Neural cell (in vitro differentiated cells): ENCODE measurements around the gene PDLIM5.

Source experiments
- EP300 ChIP-seq: fragments of 450-650 bp; conservative IDR thresholded peaks from 2 replicates; pipeline ENCODE4 v1.6.1; 2014; ENCODE audit warnings: antibody characterized with exemption, mild to moderate bottlenecking, moderate library complexity; ENCODE audit not compliant: poor library complexity, severe bottlenecking
- EZH2 ChIP-seq: fragments of 200-600, 300-800 bp; shearing (Covaris generic), sonication (generic); IDR thresholded peaks from 2 replicates; pipeline ENCODE4 v1.6.1; 2014; ENCODE audit warnings: antibody characterized with exemption, low read length, borderline replicate concordance, mild to moderate bottlenecking; ENCODE audit not compliant: insufficient read depth, poor library complexity, severe bottlenecking
- MXI1 ChIP-seq: fragments of 450-650 bp; conservative IDR thresholded peaks from 2 replicates; pipeline ENCODE4 v1.6.1; 2014; ENCODE audit warnings: antibody characterized with exemption, mild to moderate bottlenecking; ENCODE audit not compliant: poor library complexity, severe bottlenecking
- POLR2AphosphoS5 ChIP-seq: IDR thresholded peaks from 2 replicates; pipeline ENCODE4 v1.6.1; 2012
- RAD21 ChIP-seq: fragments of 450-650 bp; conservative IDR thresholded peaks from 2 replicates; pipeline ENCODE4 v1.6.1; 2014; ENCODE audit warnings: antibody characterized with exemption, mild to moderate bottlenecking, moderate library complexity
- SMC3 ChIP-seq: fragments of 450-650 bp; conservative IDR thresholded peaks from 2 replicates; pipeline ENCODE4 v1.6.1; 2014; ENCODE audit warnings: antibody characterized with exemption, mild to moderate bottlenecking, moderate library complexity; ENCODE audit not compliant: poor library complexity
- TAF1 ChIP-seq: IDR thresholded peaks from 2 replicates; pipeline ENCODE4 v1.6.1; 2012; ENCODE audit warnings: low read depth
- TF ChIP-seq, protein P1 (sequence below): fragments of 450-650 bp; IDR thresholded peaks from 2 replicates; pipeline ENCODE4 v1.5.1; 2014; ENCODE audit warnings: antibody characterized with exemption, mild to moderate bottlenecking, moderate library complexity; ENCODE audit not compliant: poor library complexity, severe bottlenecking
- TF ChIP-seq, protein P2 (sequence below): IDR thresholded peaks from 2 replicates; pipeline ENCODE4 v1.6.1; 2012; ENCODE audit warnings: borderline replicate concordance

DNA sequence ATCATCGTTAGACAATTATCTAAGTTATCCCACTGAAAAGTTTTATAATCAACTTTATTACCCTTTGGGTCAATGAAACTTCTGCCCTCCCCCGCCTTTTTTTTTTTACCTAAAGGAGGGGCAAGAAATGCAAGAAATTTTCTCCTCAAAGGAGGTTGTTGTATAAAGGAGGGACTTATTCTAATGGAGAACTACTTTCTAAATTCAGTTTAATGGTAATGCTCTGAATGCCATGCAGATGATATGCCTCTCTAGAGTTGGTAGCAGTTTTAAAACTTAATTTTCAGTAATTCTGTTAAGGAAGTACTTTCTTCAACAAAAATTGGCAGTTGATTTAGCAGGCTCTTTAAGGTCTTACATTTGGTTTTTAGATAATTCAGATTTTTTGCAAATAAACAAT, 23.3 kb downstream of the PDLIM5 start:
- no peak for TF ChIP-seq EZH2
- TF ChIP-seq, protein P1, sequence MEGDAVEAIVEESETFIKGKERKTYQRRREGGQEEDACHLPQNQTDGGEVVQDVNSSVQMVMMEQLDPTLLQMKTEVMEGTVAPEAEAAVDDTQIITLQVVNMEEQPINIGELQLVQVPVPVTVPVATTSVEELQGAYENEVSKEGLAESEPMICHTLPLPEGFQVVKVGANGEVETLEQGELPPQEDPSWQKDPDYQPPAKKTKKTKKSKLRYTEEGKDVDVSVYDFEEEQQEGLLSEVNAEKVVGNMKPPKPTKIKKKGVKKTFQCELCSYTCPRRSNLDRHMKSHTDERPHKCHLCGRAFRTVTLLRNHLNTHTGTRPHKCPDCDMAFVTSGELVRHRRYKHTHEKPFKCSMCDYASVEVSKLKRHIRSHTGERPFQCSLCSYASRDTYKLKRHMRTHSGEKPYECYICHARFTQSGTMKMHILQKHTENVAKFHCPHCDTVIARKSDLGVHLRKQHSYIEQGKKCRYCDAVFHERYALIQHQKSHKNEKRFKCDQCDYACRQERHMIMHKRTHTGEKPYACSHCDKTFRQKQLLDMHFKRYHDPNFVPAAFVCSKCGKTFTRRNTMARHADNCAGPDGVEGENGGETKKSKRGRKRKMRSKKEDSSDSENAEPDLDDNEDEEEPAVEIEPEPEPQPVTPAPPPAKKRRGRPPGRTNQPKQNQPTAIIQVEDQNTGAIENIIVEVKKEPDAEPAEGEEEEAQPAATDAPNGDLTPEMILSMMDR = no peak
- no peak for TF ChIP-seq SMC3
- TF ChIP-seq, protein P2, sequence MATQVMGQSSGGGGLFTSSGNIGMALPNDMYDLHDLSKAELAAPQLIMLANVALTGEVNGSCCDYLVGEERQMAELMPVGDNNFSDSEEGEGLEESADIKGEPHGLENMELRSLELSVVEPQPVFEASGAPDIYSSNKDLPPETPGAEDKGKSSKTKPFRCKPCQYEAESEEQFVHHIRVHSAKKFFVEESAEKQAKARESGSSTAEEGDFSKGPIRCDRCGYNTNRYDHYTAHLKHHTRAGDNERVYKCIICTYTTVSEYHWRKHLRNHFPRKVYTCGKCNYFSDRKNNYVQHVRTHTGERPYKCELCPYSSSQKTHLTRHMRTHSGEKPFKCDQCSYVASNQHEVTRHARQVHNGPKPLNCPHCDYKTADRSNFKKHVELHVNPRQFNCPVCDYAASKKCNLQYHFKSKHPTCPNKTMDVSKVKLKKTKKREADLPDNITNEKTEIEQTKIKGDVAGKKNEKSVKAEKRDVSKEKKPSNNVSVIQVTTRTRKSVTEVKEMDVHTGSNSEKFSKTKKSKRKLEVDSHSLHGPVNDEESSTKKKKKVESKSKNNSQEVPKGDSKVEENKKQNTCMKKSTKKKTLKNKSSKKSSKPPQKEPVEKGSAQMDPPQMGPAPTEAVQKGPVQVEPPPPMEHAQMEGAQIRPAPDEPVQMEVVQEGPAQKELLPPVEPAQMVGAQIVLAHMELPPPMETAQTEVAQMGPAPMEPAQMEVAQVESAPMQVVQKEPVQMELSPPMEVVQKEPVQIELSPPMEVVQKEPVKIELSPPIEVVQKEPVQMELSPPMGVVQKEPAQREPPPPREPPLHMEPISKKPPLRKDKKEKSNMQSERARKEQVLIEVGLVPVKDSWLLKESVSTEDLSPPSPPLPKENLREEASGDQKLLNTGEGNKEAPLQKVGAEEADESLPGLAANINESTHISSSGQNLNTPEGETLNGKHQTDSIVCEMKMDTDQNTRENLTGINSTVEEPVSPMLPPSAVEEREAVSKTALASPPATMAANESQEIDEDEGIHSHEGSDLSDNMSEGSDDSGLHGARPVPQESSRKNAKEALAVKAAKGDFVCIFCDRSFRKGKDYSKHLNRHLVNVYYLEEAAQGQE = no peak
- TF ChIP-seq POLR2AphosphoS5 = no peak
- no peak for TF ChIP-seq EP300
- TF ChIP-seq RAD21 = no peak
- TF ChIP-seq MXI1 = no peak
- no peak for TF ChIP-seq TAF1
